NCI-H1694 treated with DMSO at 0.1 percent for 48 hours (cell line): ENCODE results near the gene ADARB2.
A peak's percentile ranks its signal among the peaks of the same experiment; 100 is the strongest.

Experiments used
- DNase-seq: peaks from one replicate; lab custom pipeline; 2025; lab: John Stamatoyannopoulos, UW

ADARB2 gene

DNA sequence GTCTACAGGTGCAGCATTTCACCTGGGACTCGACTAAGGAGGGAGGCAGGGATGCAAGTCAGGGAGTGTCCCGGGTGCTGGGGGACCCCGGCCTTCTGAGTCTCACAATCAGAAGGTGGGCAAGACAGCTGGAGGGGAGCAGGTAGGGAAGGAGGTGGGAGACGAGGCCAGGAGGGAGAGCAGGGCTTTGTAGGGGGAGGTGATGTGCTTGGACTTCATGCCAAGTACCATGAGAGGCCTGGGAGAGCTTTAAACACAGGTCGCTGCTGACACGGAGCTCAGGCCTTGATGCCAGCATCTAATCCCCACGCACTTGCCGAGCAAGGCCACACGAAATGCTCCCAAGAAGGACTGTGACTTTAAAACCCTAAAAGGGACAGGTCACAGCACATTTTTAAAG, 244.7 kb downstream of the ADARB2 start:
- DNase-seq, result no peak

DNA sequence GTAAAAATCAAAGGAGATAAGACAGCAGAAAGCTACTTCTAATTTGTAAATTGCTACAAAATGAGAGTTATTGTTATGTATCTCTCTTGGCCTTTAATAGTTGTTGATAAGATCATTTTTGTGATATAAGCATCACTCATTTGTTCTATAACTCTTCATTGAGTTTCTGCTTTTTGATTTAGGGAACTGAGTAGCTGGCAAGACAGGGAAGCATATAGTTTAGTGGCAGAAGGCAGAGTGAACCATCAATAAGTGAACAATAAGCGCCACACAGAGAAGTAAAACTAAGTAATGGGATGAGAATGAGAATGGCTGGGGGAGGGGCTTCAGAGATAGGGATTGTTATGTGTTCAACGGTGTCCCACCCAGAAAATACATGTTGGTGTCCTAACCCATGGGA, 245.4 kb downstream of the ADARB2 start:
- no peak for DNase-seq

DNA sequence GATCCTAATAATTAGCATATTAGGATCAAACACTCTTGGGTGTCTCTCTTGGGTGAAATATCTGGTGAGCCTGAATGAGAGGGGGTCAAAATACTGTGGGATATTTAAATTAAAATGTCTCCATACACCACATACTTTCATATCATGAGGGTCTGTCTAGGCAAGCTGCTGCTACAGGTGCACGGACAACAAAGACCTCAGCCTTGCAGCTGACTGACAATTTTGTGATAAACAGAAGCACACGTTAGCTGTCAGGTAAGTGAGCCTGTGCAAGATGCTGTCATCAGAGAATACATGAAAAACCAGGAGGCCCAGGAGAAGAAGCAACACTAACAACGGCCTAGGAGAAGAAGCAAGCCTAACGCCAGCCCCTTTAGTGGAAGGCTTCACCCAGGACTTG, 247.5 kb downstream of the ADARB2 start:
- no peak for DNase-seq

DNA sequence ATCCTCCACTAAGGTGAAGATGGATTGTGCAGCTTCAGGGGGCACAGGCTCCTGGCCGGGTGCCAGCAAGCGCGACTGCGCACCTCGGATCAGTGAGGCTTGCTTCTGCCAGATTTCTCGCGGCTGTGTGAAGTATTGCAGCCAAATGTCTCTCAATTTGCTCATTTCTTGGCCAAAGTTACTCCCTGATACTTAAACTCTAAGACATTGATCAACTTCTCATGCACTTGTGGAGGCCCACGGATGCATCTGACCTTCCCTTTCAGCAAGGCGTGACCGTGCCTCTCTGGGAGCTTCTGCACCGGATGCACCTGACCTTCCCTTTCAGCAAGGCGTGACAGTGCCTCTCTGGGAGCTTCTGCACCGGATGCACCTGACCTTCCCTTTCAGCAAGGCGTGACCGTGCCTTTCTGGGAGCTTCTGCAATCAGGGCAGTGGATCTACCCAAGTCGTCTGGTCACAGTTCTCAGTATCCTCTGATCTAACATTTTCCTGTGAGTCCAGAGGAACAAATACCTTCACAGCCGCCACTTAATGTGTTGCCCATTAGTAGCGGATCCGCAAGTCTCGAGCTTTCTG, 248.3 kb downstream of the ADARB2 start:
- DNase-seq, result no peak

DNA sequence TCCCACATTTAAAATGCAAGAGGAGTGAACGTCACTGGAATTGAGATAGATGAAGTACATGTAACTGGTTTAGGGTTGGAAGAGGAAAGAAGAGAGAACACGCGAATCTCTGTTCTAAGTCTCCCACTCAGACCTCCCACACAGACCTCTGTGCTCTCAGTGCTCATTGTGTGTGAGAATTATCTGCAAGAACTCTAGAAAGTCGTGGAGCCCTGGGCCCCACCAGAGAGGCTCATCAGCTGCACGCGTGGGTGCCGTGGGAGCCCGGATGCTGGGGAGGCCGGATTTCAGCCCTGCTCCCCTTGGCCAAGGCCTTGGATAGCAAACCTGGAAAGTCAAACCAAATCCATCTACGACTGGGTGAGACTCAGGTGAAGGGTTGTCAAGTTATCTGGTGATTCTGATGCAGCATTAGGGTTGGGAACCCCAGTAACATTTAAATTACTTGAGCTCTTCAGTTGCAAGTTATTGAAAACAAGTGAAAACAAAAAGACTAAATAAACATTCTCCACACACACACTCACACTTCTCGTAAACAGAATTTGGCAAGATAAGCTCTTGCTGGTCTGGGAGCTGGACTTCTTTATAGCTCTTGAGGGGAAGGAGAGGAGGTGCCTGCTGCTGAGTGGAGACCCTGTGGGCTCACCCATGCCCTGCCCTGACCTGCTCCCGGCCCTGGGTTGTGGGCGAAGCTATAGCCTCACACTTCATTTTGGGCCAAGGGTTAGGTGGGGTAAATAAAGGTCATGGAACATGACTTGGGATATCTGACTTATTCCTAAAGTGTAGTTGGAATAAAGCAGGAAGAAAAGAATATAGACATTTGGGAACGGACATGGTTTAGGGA, 250.3 kb downstream of the ADARB2 start:
- no peak for DNase-seq

DNA sequence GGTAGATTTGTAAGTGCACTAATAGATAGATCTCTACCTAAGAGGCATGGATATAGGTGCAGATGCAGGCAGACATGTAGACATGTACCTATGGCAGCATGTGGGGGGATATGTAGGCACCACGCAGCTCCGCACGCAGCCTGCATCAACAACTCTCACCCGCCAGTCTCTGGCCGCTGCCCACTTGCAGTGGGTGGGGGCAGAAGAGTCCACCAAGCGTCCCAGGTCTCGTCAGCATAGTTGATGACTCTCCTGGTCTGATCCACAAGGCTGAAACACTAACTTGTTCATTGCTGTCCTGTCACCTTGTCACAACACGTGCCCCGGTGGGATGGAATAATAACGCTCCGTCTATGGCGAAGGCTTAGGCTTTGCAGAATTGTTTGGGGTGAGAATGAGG, 252.0 kb downstream of the ADARB2 start:
- DNase-seq, result no peak

DNA sequence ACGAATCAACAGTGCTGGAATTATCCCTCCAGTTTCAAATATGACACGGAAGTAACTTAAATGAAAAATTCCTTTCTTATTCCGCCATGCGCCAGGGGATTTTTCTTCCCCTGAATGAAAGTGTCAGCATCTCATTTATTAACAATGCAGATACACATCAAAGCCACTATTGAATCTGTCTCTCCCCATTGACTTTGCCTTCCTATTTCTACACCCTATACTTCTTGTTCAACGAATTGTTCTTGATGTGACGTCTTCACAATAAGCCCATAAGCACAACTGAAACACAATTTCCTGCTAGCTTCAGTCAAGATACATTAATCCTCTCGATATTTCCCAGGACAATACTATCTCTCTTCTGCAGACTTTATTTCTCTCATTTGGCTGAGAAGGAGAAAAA, 253.5 kb downstream of the ADARB2 start:
- no peak for DNase-seq

DNA sequence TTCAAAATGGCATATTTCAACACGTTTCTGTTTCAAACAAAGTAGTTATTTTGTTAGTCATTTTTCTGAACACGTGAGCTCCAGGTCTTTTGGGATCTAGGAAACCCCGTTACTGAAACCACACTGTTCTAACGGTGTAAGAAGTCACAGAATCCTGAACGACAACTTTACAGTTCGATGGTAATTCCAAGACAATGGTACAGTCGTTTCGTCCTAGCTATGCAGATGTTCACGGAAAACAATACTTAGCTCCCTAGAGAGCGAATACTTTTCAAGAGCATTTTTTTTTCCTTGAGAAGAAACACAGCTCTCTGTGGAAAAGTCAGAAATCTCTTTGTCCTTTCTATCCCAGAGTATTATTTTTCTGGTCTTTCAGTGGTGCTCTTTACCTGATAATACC, 254.1 kb downstream of the ADARB2 start:
- no peak for DNase-seq

DNA sequence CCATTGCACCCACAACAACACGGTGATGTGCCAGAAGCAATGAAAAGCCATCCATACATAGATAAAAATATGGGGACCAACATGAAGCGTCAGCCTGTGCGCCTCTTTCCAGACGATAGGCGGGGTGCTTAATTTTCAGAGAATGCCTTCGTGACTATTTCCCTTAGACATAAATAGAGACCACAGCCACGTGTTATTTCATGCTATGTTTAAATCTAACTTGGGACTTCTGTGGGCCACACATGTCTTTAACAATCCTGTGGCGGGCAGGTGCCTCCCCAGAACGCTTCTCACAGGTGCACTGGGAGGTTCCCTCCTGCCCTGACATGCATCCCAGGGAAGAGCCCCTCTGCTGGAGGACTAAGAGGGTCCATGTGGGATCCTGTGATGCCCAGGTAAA, 259.7 kb downstream of the ADARB2 start:
- DNase-seq, result no peak

DNA sequence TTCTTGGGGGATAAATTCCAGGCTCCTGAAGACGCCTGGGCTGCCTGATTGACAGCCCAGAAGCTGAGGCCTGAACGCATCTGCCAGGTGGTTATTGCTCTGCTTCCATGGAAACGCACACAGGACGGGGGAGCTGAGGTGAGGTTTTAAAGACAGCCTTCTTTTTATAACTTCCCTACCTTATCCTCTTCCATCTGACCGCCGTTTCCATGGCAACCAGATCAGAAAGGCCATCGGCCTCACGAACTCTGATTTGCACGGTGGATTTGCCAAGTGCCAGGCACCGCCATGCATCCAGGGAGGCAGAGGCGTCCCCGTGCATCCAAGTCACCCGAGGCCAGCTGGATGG, 260.9 kb downstream of the ADARB2 start:
- DNase-seq, result no peak

DNA sequence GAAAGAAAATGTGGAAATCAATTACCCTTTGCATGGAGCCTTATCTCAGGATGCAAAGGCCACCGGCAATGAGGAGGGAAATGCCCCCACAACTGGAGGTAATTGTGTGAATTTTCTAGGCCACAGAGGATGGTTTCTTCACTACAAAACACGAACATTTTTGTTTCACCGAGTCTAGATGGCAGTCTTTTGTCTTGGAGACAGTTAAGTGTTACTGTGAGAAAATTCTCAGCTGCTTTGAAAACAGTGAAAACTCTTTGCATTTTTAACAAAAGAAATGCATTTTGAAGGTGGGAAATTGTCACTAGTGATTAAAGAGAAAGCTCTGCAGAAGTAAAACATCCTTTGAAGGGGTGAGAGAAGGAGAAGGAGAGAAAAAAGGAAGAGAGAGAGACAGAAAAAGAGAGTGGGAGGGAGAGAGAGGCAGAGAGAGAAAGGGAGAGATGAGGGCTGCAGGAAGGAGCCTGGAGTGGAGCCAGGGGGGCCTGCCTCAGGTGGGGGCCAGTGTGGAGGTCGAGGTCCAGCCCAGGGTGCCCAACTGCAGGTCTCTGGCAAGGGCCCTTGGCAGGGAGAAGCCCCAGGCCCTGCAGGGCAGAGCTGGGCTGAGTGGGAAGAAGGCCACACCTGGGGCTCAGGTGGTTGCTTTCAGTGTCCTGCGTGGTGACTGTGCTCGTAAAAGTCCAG, 261.4 kb downstream of the ADARB2 start:
- DNase-seq, result no peak

DNA sequence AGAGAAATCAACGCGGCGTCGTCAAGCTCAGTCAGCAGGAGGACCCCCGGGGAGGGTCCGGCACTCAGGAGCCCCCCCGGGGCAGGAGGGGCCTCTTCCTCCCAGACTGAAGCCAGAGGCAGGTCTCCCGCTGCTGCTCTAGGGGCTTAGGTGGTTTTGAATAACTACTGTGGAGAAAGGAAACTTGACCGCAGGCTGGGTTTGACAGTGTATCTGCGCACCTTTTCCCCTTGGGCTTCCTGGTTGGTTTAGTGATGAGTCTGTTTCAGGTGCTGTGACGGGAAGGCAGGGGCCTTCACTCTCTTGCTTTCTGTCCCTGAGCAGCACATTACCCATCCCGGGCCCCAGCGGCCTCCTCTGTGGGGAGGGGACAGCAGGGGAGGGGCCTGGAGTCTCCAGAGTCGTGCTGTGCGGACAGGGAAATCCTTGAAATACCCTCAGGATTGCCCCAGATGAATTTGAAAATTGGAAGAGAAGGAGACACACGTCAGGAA, 262.2 kb downstream of the ADARB2 start:
- DNase-seq, result no peak

DNA sequence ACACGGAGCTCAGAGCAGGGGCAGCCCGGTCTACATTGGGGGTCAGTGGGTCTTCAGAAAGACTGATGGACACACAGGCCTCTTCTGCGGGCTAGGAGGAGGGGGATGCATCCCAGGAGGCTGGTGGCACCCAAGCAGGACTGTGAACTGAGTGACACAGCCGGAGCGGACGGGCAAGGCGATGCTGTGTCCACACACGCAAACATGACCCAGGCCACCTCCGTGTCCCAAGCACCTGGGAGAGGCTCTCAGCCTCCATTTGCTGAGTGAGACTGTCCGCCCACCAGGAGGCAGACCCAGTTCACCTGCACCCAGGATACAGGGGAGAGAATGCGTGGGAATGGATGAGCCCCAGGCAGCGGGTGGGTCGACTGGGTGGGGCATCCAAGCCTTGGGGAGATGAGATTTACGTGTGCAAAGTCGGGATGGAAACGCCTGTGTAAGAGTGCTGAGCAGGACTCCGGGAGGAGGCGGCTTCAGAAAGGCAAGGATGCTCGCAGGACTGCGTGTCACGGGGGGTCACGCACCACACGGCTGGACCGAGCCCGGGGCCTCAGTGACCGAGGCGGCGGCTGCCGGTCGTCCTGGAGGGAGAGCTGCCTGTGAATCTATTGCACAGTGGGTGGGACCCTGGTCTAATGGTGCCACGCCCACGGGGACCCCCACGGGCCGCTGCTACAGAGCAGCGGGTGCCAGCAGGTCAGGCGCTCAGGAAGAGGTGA, 262.8 kb downstream of the ADARB2 start:
- no peak for DNase-seq

DNA sequence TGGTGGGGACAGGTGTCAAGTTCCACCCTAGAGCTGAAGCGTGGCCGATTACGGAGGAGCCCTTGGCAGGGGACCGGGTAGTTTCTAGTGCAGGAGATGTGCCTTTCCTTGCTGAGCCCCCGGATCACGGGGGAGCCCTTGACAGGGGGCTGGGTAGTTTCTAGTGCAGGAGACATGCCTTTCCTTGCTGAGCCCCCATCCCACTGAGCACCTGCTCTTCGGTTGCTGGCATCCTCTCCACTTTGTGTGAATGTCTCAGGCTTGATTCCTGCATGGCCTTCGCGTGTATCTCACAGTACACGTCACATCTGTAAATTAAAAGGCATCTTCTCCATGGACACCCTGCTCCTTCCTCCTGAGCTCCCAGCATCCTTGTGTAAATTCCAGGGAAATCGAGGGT, 263.5 kb downstream of the ADARB2 start:
- DNase-seq, result no peak

DNA sequence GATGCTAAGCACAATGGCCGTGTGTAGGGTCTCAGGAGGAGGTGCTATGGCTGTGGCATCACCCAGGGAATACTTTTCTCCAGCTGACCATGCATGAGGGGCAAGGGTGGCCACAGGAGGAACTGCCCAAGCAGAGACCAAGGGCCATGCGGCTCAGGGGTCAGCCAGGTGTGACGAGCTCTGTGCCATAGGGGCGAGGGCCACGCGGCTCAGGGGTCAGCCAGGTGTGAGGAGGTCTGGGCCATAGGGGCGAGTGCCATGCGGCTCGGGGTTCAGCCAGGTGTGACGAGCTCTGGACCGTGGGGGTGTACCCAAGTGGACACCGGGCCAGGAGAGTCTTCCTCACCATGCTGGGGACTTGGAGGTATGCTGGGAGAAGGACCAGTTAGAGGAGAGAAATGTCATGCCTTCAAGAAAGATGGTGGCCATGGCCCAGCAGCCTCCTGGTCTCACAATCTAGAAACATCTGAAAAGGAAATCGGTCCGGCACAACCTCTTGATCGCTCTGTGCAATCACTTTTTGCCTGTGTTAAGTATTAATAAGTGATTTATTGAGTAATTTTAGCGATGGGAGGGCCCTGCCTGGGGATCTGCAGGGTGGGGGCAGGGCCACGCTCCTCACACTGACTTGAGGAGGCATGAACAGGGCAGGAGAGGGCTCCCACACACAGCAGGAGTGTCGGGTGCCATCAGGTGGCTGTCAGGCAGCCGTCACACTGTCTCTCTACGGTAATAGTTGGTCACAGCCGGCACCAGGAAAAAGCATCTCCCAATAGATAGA, 265.0 kb downstream of the ADARB2 start:
- no peak for DNase-seq

DNA sequence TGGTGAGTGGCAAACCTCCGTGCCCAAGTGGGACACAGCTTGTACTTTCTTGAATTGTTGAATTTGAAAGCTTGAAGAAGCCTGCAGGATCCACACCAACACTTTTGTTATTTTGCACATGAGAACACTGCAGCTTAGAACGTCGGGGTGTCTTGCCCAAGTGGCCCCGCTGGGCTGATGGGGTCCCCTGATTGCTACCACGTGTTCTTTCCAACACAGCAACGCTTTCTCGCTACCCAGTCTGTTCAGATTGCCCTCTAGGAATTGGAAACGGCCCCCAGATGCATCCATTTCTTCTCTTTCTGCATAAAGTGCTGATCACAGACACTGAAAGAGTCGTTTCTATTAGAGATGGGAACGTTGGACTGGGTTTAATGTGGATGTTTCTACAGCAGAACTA, 268.5 kb downstream of the ADARB2 start:
- DNase-seq, result no peak

DNA sequence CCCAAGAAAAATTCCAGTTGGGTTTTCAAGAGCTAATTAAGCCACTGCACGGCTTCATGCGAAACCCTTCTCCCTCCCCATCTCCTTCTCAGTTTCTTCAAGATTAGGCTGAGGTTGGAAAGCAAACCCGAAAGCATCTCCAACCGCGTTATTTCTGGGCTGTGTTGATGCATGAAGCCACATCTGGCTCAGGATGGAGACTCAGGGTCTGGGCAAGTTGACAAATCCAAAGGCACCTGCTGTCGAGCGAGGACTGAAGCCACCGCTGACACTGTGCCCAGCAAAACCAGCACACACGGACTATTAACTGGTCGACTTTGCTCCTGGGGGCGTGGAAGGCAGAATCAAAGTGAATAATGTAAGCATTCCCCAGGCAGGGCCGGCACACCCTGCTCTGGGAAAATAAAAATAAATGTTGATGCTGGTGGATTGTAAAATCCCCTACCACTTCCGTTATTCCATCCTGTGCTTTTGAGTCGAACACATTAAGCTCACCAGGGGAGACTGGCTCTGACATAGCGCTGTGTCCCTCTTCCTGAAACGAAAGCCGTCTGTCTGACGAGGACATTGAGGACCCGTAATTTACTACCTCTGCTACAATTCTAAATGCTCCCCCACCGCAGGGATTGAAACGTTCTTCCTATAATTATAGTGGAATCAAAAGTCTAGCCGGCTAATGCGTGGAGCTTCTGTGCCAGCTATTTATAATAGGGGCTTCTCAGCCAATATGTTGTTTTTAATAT, 269.8 kb downstream of the ADARB2 start:
- DNase-seq, result peak; percentile 51

DNA sequence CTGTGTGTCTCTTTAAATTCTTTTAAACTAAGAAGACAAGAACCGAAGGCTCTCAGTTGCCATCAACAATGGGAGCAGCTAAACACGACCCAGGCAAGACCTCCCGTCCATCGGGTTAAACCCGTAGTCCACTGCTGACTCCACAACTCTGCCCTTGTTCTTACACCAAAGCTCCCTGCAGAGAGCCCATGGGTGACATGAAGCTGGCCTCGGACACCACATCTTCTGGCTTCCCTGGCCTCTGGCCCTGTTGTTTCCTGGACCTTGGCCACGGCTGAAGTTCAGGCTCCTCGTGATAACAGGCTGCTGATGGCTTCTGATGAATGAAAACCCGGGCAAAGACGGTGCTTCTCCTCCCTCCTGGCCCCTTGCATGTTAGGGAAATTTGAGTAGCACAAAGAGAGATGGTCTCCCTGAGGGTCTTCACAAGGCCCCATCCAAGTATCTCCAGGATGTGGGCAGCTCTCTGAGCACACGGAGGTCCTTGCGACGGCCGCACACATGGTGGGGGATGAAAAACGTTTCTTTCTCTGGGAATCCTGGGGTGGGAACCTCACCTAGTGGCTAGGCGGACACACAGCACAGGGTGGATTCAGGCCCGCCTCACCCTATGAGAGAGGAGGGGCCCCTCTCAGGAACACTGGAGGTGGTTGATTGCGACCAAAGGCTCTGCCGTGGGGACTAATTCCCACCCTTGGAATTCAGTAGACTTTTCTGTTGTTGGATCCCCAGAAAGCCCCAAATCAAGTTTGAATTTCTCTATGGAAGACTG, 271.1 kb downstream of the ADARB2 start:
- no peak for DNase-seq

DNA sequence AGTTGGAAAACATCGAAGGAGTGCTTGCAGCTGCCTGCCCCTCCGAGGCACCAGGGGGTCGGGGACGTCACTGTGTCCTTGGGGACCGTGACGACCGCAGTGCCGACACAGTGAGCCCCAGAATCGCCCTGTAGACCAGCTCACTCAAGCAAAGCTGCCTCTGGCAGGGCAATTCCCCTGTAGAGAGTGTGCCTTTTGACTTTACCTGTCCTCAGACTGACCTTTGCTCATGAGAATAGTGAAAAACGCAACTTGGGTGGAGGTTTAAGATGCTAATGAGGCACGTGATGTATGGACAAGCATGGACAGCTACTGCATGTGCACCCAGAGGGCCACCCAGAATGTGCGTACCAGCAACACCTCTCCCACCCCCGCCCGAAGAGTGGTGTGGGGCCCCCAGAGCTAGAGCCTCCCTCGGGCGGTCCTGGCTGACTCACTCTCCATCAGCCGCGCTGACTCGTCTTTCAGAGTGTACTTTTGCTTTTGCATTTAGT, 271.9 kb downstream of the ADARB2 start:
- no peak for DNase-seq

DNA sequence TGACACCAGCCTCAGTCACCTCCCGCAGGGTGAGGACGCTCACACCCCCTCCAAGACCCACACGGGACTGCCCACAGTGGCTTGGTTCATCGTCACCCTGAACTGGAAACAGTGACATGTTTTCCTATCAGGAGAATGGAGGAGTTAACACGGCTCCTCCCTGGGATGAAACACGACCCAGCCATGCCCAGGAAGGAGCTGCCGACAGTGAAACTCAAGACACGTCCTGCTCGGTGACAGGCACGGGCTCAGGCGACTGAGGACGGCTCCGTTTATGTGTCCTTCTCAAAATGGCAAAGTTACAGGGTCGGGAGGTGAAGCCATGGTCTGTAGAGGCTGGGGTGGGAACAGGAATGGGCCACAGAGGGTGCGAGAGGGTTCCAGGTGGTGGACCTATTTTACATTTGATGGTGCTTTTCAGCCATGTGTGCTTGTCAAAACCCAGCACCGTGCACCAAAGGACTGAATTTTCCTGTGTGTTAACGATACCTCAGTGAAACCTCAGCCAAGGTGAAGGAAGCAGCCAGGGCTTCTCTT, 272.4 kb downstream of the ADARB2 start:
- DNase-seq, result no peak
